ENCODE results near the gene STARD8.
"Not testable (repeated sequence)": the region's sequence is repeated elsewhere in the genome, so short reads cannot be mapped to it uniquely, and the experiment has no call there.

Gene STARD8

DNA sequence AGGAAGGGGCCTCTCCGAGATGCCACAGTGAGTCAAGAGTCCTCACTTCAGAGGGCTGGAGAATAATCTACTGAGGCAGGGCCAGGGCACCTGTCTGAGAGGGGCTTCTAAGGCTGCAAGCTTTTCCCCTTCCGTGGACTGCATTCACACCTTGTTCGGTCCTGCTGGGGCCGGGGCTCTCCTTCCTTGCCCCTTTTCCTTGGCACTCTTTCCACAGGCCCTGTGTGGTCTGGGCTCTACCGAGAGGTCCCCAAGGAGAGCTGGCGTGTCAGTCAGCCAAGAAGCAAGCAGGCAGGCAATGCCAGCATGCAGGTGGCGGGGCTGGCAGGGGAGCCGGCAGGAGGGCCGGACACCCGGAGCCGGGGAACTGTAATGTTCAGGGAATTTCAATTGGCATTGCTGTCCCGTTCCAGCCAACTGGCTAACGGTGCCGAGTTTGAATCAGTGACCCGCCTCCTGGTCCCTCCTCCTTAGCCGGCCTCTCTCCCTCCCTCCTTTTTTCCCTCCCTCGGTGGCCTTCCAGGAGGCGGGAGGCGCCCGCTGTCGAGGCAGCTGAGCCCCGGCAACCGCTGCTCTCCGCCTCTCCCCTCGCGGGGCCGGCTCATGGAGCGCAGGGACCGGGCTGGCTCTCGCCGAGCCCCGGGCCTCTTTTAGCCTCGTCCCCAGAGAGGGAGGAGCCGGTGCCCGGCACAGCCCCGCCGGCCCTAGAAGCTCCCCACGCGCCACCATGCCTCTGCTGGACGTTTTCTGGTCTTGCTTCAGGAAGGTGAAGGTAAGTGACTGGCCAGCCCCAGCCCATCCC lies at the start of gene STARD8:
Gene STARD8 (plus strand): TSS at position 511 of the 802 bp plus-strand sequence. CDS start 217 bp downstream, at position 728.
- Histone ChIP-seq H3K4me3 (no peak within 1 kb of the TSS), H3K9me3 (ENCODE audit: low read depth, low read length) (no peaks in the 10 kb centered on the region), H3K9ac (ENCODE audit: insufficient read length) (no peak within 1 kb of the TSS), H3K36me3 (ENCODE audit: insufficient read depth, low read length) (no peaks in the 10 kb centered on the region), H3K27ac (no peak within 1 kb of the TSS)
- no peak for DNase-seq (ENCODE audit: low read depth, low spot score)
- no peak for TF ChIP-seq EZH2 (IDR thresholded peaks at IDR 0.05)
- TF ChIP-seq FOXP2 (optimal IDR thresholded peaks at IDR 0.05; ENCODE audit: control extremely low read depth, extremely low read length, insufficient read depth): no peak
- TF ChIP-seq POLR2AphosphoS5 (IDR thresholded peaks at IDR 0.05; ENCODE audit: borderline replicate concordance, low read depth, low read length): no peak

- Histone ChIP-seq H3K9ac (ENCODE audit: insufficient read length) (no peak overlapping the region), H3K36me3 (ENCODE audit: insufficient read depth, low read length) (no peaks in the 10 kb centered on the region), H3K9me3 (ENCODE audit: low read depth, low read length) (no peaks in the 10 kb centered on the region), H3K4me3 (no peak overlapping the region), H3K27ac (no peak overlapping the region)
- no peak for DNase-seq (ENCODE audit: low read depth, low spot score)
- TF ChIP-seq POLR2AphosphoS5 (IDR thresholded peaks at IDR 0.05; ENCODE audit: borderline replicate concordance, low read depth, low read length) (no peak), FOXP2 (optimal IDR thresholded peaks at IDR 0.05; ENCODE audit: control extremely low read depth, extremely low read length, insufficient read depth) (no peak), EZH2 (IDR thresholded peaks at IDR 0.05) (no peak)
These were observed 48.6 kb upstream of the STARD8 start for GRCh38 chrX:68598841-68599240.

GRCh38 chrX:68599256-68600152 lies 48.0 kb upstream of the STARD8 start:
- no peaks in the 10 kb centered on the region for H3K9me3 ChIP-seq (ENCODE audit: low read depth, low read length)
- TF ChIP-seq POLR2AphosphoS5 (IDR thresholded peaks at IDR 0.05; ENCODE audit: borderline replicate concordance, low read depth, low read length) (no peak), EZH2 (IDR thresholded peaks at IDR 0.05) (no peak), FOXP2 (optimal IDR thresholded peaks at IDR 0.05; ENCODE audit: control extremely low read depth, extremely low read length, insufficient read depth) (no peak)
- DNase-seq (ENCODE audit: low read depth, low spot score): no peak
- no peaks in the 10 kb centered on the region for H3K36me3 ChIP-seq (ENCODE audit: insufficient read depth, low read length)
- no peak overlapping the region for H3K4me3 ChIP-seq
- H3K27ac ChIP-seq: no peak overlapping the region
- no peak overlapping the region for H3K9ac ChIP-seq (ENCODE audit: insufficient read length)

DNA sequence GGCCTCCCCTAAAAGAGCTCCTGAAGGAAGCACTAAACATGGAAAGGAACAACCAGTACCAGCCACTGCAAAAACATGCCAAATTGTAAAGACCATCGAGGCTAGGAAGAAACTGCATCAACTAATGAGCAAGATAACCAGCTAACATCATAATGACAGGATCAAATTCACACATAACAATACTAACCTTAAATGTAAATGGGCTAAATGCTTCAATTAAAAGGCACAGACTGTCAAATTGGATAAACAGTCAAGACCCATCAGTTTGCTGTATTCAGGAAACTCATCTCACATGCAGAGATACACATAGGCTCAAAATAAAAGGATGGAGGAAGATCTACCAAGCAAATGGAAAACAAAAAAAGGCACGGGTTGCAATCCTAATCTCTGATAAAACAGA lies 43.2 kb upstream of the STARD8 start:
- H3K36me3 ChIP-seq (ENCODE audit: insufficient read depth, low read length); DNase-seq (ENCODE audit: low read depth, low spot score); H3K9ac ChIP-seq (ENCODE audit: insufficient read length); H3K9me3 ChIP-seq (ENCODE audit: low read depth, low read length); H3K4me3 ChIP-seq; H3K27ac ChIP-seq: not testable (repeated sequence)

- not testable (repeated sequence) for H3K36me3 ChIP-seq (ENCODE audit: insufficient read depth, low read length); H3K9me3 ChIP-seq (ENCODE audit: low read depth, low read length); H3K27ac ChIP-seq; DNase-seq (ENCODE audit: low read depth, low spot score); H3K9ac ChIP-seq (ENCODE audit: insufficient read length); H3K4me3 ChIP-seq
These were observed 32.7 kb upstream of the STARD8 start for GRCh38 chrX:68614733-68615132.

GRCh38 chrX:68627986-68628385 lies 19.5 kb upstream of the STARD8 start:
- H3K9ac ChIP-seq (ENCODE audit: insufficient read length): no peak overlapping the region
- no peak for TF ChIP-seq EZH2 (IDR thresholded peaks at IDR 0.05)
- TF ChIP-seq FOXP2 (optimal IDR thresholded peaks at IDR 0.05; ENCODE audit: control extremely low read depth, extremely low read length, insufficient read depth): no peak
- no peak for TF ChIP-seq POLR2AphosphoS5 (IDR thresholded peaks at IDR 0.05; ENCODE audit: borderline replicate concordance, low read depth, low read length)

DNA sequence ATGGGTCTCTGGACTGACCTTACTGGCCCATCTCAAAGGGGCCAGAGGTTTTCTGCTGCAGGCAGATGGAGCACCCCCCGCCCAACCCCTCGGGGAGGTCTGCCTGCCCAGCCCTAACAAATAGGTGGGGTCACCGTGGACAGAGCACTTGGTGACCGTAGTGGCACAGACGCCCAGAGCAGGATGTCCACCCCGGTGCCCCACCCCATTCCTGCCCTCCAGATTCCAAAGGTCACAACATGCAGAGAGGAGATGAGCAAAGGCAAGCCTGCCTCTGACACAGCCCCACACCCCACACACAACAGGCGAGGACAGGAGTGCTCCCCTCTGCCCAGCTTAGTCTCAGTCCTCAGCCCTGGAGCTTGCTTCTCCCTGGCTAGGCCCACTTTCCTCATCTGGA lies 17.5 kb upstream of the STARD8 start:
- not testable (repeated sequence) for H3K4me3 ChIP-seq, H3K27ac ChIP-seq

More at GRCh38 chrX:68627986-68628385, 19.5 kb upstream of the STARD8 start:
- Histone ChIP-seq H3K9me3 (ENCODE audit: low read depth, low read length) (no peaks in the 10 kb centered on the region), H3K4me3 (no peak overlapping the region), H3K36me3 (ENCODE audit: insufficient read depth, low read length) (no peaks in the 10 kb centered on the region), H3K27ac (no peak overlapping the region)
- no peak for DNase-seq (ENCODE audit: low read depth, low spot score)

DNA sequence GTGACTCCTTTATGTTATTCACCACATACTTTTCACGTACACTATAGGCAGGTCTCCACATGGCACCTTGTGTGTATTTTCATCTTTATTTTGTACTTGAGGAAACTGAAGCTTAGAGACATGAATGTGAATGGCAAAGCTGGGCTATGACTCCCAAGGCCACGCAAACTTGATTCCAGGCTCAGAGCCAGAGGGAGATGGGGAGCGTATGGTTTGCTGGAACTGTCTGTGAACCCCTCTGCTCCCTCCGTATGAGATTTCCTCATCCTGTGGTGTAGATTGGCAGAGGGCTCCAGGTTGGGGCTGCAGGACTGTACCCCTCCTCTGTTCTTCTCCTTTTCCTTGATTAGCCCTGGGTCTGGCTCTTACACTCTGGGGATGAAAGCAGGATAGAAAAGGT lies 16.1 kb upstream of the STARD8 start:
- H3K27ac ChIP-seq: no peak overlapping the region
- no peak overlapping the region for H3K4me3 ChIP-seq
- no peaks in the 10 kb centered on the region for H3K9me3 ChIP-seq (ENCODE audit: low read depth, low read length)
- no peak overlapping the region for H3K9ac ChIP-seq (ENCODE audit: insufficient read length)
- no peaks in the 10 kb centered on the region for H3K36me3 ChIP-seq (ENCODE audit: insufficient read depth, low read length)
- no peak for DNase-seq (ENCODE audit: low read depth, low spot score)
- no peak for TF ChIP-seq EZH2 (IDR thresholded peaks at IDR 0.05)
- TF ChIP-seq FOXP2 (optimal IDR thresholded peaks at IDR 0.05; ENCODE audit: control extremely low read depth, extremely low read length, insufficient read depth): no peak
- TF ChIP-seq POLR2AphosphoS5 (IDR thresholded peaks at IDR 0.05; ENCODE audit: borderline replicate concordance, low read depth, low read length): no peak

More for the DNA sequence above, 17.5 kb upstream of the STARD8 start:
- not testable (repeated sequence) for H3K36me3 ChIP-seq (ENCODE audit: insufficient read depth, low read length); DNase-seq (ENCODE audit: low read depth, low spot score); H3K9ac ChIP-seq (ENCODE audit: insufficient read length); H3K9me3 ChIP-seq (ENCODE audit: low read depth, low read length)

- Histone ChIP-seq H3K36me3 (ENCODE audit: insufficient read depth, low read length) (no peaks in the 10 kb centered on the region), H3K9me3 (ENCODE audit: low read depth, low read length) (no peaks in the 10 kb centered on the region), H3K27ac (no peak overlapping the region), H3K9ac (ENCODE audit: insufficient read length) (no peak overlapping the region), H3K4me3 (no peak overlapping the region)
- TF ChIP-seq FOXP2 (optimal IDR thresholded peaks at IDR 0.05; ENCODE audit: control extremely low read depth, extremely low read length, insufficient read depth) (no peak), EZH2 (IDR thresholded peaks at IDR 0.05) (no peak), POLR2AphosphoS5 (IDR thresholded peaks at IDR 0.05; ENCODE audit: borderline replicate concordance, low read depth, low read length) (no peak)
- no peak for DNase-seq (ENCODE audit: low read depth, low spot score)
These were observed 15.0 kb upstream of the STARD8 start for GRCh38 chrX:68632491-68632890.
